ENCODE data around the gene TSC22D2.

Gene TSC22D2

DNA sequence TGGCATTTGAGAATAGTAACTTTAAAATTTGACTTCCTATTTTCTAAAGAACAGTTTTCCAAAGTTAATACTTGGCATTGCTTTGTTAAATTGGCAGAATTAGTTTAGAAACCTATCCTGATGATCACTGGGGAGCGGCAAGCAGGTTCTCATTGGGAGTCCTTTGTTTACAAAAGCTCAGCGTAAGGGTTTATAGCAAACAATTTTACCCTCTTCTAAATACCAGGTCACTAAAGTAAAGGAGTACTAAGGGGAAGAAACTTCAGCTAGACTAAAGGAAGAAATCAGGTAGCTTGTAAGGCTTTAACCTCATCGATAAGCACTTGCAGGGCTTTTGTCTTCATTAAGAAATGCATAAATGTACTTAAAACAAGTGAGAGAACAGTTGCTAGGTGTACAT lies 18.2 kb downstream of the TSC22D2 start:
- H3K9ac ChIP-seq (ENCODE audit: low read length), result no peak overlapping the region
- peaks cover 77% of the 10 kb centered on the region for H3K79me2 ChIP-seq (ENCODE audit: low read length)
- TF ChIP-seq, protein P1, sequence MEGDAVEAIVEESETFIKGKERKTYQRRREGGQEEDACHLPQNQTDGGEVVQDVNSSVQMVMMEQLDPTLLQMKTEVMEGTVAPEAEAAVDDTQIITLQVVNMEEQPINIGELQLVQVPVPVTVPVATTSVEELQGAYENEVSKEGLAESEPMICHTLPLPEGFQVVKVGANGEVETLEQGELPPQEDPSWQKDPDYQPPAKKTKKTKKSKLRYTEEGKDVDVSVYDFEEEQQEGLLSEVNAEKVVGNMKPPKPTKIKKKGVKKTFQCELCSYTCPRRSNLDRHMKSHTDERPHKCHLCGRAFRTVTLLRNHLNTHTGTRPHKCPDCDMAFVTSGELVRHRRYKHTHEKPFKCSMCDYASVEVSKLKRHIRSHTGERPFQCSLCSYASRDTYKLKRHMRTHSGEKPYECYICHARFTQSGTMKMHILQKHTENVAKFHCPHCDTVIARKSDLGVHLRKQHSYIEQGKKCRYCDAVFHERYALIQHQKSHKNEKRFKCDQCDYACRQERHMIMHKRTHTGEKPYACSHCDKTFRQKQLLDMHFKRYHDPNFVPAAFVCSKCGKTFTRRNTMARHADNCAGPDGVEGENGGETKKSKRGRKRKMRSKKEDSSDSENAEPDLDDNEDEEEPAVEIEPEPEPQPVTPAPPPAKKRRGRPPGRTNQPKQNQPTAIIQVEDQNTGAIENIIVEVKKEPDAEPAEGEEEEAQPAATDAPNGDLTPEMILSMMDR (IDR thresholded peaks at IDR 0.05; ENCODE audit: low read length), result no peak
- TF ChIP-seq EZH2 (optimal IDR thresholded peaks at IDR 0.05; ENCODE audit: low read depth, low read length) (no peak), EZH2phosphoT487 (IDR thresholded peaks at IDR 0.05; ENCODE audit: low read length) (no peak)
- no peaks in the 10 kb centered on the region for H3F3A ChIP-seq (ENCODE audit: insufficient read depth, low read length)
- no peak overlapping the region for H3K4me3 ChIP-seq (ENCODE audit: low read length)
- no peaks in the 10 kb centered on the region for H3K27me3 ChIP-seq (replicated peaks; ENCODE audit: insufficient read depth, low read length)
- no peaks in the 10 kb centered on the region for H3K9me3 ChIP-seq (replicated peaks; ENCODE audit: insufficient read depth, low read length)
- H2AFZ ChIP-seq (ENCODE audit: low read length), result no peak overlapping the region
- H3K9me2 ChIP-seq (replicated peaks; ENCODE audit: insufficient read depth, low read length), result no peaks in the 10 kb centered on the region
- no peak for DNase-seq
- 0 out of 2 replicates have a peak, but pooled peaks cover 6% of the 10 kb centered on the region for H3K4me1 ChIP-seq (ENCODE audit: low read length)
- H3K36me3 ChIP-seq (replicated peaks; ENCODE audit: insufficient read depth, low read length), result no peaks in the 10 kb centered on the region
- H4K20me1 ChIP-seq (ENCODE audit: insufficient read depth, low read length), result no peaks in the 10 kb centered on the region
- no peak overlapping the region for H3K4me2 ChIP-seq (ENCODE audit: low read depth, low read length)
- no peak overlapping the region for H3K27ac ChIP-seq (ENCODE audit: low read length)

DNA sequence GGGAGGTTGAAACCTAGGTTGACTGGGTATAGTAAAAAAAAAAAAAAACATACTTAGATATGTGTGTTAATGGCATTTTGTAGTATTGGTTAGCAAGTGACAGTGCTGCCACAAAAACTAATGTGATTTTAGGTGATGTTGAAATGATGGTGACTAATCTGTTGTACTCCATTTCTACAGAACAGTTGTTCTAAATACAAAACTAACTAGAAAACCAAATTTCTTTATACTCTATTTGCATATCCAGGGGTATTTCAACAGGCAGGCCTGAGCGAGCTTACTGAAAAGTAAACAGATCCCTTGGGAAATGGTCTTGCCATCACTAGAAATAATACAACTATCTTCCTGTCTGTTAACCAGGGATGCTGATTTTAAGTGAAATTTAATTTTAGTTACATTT lies 20.5 kb downstream of the TSC22D2 start:
- Histone ChIP-seq H2AFZ (ENCODE audit: low read length) (no peak overlapping the region), H3K4me2 (ENCODE audit: low read depth, low read length) (no peak overlapping the region), H3K9me3 (replicated peaks; ENCODE audit: insufficient read depth, low read length) (no peaks in the 10 kb centered on the region), H3K9ac (ENCODE audit: low read length) (no peak overlapping the region), H3K27ac (ENCODE audit: low read length) (no peak overlapping the region), H3K79me2 (ENCODE audit: low read length) (peaks cover 75% of the 10 kb centered on the region), H3K4me1 (ENCODE audit: low read length) (0 out of 2 replicates have a peak, but pooled peaks cover 6% of the 10 kb centered on the region), H3K27me3 (replicated peaks; ENCODE audit: insufficient read depth, low read length) (no peaks in the 10 kb centered on the region), H4K20me1 (ENCODE audit: insufficient read depth, low read length) (no peaks in the 10 kb centered on the region; the same call in 1 of the 2 replicates), H3K9me2 (replicated peaks; ENCODE audit: insufficient read depth, low read length) (no peaks in the 10 kb centered on the region), H3F3A (ENCODE audit: insufficient read depth, low read length) (no peaks in the 10 kb centered on the region), H3K4me3 (ENCODE audit: low read length) (no peak overlapping the region), H3K36me3 (replicated peaks; ENCODE audit: insufficient read depth, low read length) (no peaks in the 10 kb centered on the region)
- DNase-seq, result no peak
- TF ChIP-seq EZH2phosphoT487 (IDR thresholded peaks at IDR 0.05; ENCODE audit: low read length), result no peak
- TF ChIP-seq EZH2 (optimal IDR thresholded peaks at IDR 0.05; ENCODE audit: low read depth, low read length), result no peak
- TF ChIP-seq, protein P1 (IDR thresholded peaks at IDR 0.05; ENCODE audit: low read length), result no peak

DNA sequence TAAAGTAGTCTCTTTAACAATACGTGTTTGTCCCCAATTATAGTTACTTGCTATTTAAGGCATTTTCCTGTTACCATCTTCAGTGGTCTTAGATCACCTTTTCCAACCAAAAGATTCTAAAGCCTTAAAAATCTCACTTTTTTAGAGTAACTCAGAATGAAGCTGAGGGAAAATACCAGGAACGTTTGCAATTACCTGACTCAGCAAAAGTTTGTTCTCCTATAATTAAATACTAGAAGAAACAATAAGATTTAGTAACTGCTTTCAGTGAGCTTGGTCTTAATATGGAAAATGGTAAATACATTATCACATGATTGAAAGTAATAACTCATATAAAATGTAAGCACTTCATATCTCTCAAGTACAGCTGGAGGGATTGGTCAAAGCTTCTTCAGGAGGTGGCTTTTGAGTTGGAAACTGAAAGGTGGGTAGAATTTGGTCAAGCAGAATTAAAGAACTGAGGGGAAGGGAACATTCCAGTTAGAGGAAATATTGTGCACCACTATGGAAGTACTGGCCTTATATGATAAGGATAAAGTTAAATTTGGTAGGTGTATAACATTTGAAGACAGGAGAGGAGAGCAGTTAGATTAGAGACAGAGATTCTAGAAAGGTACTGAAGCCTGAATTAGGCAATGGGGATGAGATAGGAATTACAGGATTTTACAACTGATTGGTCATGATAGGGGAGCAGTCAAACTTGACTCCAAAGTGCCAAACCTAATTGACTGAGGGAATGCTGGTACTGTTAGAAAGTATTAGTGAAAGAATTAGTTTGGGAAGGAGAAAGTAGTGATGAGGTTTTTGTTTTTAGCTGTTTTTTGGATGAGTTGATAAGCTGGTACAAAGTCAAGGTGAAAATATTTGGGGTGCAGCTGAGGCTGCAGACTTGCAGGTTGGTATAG lies 21.9 kb downstream of the TSC22D2 start:
- Histone ChIP-seq H3K36me3 (replicated peaks; ENCODE audit: insufficient read depth, low read length) (no peaks in the 10 kb centered on the region), H3K4me2 (ENCODE audit: low read depth, low read length) (no peak overlapping the region), H3K9ac (ENCODE audit: low read length) (no peak overlapping the region), H3K9me2 (replicated peaks; ENCODE audit: insufficient read depth, low read length) (no peaks in the 10 kb centered on the region), H3K4me3 (ENCODE audit: low read length) (no peak overlapping the region), H4K20me1 (ENCODE audit: insufficient read depth, low read length) (no peaks in the 10 kb centered on the region; the same call in 1 of the 2 replicates), H3K9me3 (replicated peaks; ENCODE audit: insufficient read depth, low read length) (no peaks in the 10 kb centered on the region), H3K4me1 (ENCODE audit: low read length) (0 out of 2 replicates have a peak, but pooled peaks cover 6% of the 10 kb centered on the region), H2AFZ (ENCODE audit: low read length) (no peak overlapping the region), H3K27me3 (replicated peaks; ENCODE audit: insufficient read depth, low read length) (no peaks in the 10 kb centered on the region), H3K79me2 (ENCODE audit: low read length) (peaks cover 77% of the 10 kb centered on the region), H3K27ac (ENCODE audit: low read length) (no peak overlapping the region), H3F3A (ENCODE audit: insufficient read depth, low read length) (no peaks in the 10 kb centered on the region)
- TF ChIP-seq, protein P1 (IDR thresholded peaks at IDR 0.05; ENCODE audit: low read length), result no peak
- TF ChIP-seq EZH2phosphoT487 (IDR thresholded peaks at IDR 0.05; ENCODE audit: low read length) (no peak), EZH2 (optimal IDR thresholded peaks at IDR 0.05; ENCODE audit: low read depth, low read length) (no peak)
- DNase-seq, result no peak

All from MM.1S (cell line).